Activated CD8-positive, alpha-beta memory T cell treated with anti-CD3 and anti-CD28 coated beads, Interleukin-2, amount 50 U/mL, for 1 hour (primary cell): ENCODE results near the gene SSBP3.
"Not testable (repeated sequence)": the region's sequence is repeated elsewhere in the genome, so short reads cannot be mapped to it uniquely, and the experiment has no call there.

Experiments
- DNase-seq: peaks from one replicate; pipeline ENCODE4 v3.0.0-alpha.2; 2020; ENCODE audit errors: extremely low read depth

Gene SSBP3

DNA sequence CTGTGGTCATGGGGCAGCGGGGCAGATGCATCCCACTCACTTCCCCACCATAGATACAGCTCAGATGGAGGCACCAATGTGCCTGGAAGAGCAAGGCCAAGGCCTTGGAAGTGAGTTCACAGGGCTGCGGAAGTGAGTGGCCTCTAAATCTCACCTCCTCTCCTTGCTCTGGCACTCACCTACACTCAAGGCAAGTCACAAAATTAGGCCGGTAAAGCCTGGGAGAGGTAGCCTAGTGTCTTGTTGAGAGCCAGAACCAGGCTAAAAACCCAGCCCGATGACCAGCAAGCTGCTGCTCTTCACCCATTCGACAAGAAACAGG, 57.5 kb downstream of the SSBP3 start:
- no peak for DNase-seq

DNA sequence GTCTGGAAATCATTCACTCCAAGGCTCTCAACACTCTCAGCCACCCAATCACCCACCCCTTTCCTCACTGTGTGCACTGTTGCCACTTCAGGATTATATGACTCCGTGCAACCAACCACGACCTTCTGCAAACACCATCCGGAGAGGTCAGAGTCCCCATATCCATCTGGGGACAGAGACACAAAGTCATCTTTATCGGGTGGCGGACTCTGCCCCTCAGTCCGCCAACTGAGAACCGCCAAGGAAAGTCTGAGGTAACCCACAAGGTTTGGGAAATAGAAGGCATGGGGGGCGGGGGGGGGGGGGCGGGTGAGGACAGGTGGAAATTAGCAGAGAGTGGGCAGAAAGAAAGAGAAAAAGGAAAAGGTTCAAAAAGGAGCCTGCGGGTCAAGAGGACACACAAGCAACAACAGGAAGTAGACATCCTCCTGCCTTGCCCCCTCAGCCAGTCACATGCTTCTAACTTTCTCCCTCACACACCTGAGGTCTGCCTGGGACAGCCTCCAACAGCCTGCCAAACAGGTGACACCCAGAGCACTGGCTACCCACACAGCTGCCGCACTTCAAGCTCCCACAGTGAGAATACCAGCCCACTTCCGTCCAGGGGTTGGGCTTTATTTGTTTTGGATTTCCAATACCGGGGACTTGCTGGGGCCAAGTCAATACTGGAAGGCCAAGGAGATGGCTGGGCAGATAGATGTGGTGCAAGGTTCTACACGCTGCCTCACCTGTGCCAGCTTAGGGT, 58.1 kb downstream of the SSBP3 start:
- DNase-seq: no peak

DNA sequence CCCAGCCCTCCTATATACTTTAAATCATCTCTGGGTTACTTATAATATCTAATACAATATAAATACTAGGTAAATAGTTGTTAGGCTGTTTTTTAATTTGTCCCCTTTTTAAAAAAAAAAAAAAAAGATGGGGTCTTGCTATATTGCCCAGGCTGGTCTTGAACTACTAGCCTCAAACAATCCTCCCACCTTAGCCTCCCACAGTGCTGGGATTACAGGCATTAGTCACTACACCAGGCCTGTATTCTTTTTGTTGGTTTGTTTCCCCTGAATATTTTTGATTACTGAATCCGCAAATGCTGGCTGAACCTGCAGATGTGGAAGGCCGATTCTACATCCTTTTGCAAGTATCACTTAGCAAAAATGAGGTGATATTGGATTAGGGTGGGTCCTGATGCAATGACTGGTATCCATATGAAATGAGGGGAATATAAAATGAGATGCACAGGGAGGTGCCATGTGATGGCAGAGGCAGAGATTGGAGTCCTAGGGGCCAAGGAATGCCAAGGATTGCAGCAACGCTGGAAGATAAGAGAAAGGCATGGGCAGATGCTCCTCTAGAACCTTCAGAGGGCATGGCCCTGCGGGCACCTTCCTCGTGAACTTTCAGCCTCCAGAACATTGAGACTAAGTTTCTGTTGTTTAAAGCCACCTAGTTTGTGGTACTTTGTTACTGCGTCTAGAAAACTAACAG, 58.8 kb downstream of the SSBP3 start:
- no peak for DNase-seq

DNA sequence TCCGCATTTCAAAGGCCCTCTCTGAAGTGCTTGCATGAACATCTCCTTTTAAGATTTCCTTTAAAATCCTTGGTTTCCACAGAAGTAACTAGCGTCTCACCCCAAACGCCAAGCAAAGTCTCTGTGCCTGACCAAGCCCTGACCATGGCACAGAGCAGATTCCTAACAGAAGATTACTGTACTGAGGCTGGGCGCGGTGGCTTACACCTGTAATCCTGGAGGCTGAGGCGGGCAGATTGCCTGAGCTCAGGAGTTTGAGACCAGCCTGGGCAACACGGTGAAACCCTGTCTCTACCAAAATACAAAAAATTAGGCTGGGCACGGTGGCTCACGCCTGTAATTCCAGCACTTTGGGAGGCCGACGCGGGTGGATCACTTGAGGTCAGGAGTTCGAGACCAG, 60.6 kb downstream of the SSBP3 start:
- not testable (repeated sequence) for DNase-seq

DNA sequence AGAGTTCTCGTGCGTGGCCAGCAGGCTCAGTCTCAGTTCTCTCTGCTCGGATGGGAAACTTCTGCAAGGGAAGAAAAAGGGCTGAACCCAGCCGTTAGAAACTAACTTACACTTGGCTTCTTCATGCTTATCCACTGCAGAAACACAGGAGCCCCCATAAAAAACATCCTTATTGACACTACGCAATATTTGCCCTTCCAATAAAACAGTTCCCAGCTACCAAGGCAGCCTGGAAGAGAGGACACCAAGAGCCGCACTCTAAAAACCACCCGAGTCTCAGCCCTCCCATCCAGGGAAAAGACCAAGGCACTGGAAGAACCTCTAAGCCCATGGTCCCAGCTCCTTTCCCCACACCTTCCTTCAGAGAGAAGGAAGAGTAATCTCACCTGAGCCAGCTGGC, 61.1 kb downstream of the SSBP3 start:
- no peak for DNase-seq

DNA sequence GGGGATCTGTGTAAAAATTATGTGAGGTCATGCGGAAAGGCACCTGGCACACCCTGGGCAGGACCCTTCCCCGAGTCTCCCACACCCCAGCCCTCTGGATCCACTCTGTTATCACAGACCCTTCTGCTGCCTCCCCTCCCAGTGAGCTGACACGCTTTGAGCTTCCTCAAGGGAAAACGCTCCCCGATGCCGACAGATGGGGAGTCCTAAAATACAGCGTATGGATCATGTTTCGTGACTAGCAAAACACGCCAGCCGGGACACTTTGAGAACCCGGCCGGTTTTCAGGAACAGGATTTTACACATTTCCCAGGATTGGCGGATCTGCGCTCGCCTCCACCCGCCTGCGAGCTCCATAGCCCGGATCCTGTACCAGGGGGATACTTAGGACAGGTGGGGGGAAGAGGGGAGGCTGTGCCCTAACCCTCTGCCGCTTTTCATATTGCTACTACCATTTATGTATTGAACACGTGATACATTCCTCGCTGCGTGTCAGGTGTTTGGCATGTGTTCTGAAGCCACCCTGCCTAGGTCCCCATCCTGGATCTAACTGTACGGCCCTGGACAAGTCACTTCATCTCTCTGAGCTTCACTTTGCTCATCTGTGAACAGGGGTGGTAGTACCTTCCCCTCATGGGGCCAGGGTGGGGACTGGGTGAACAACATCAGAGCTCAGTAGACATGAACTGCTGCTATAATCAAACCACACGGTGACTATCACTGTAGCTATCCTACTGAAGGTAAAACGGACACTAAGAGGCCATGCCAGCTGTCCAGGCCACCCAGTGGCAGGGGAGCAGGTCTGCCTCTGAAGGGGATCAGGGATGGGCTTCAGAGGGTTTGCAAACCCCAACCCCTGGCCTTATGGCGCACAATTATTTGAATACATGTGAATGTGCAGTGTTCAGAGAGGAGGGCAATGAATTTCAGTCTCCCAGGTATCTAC, 63.2 kb downstream of the SSBP3 start:
- DNase-seq: no peak

DNA sequence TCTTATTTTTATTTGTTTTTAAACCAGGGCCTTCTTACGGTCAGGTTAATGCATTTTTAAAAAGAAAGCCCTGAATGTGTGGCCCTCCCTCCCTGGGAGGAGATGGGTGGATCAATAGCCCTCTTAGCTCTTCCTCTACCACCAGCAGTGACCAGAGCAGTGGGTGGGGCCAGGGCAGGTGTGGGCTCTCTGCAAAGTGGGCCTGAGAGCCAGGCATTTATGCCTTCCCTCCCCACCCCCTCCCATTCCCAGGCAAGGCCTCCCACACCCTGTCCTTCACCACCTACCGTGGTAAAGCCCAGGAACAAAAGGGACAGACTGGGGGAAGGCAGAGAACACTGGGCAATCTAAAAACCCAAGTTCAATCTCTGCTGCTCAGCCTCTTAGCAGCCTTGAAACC, 63.9 kb downstream of the SSBP3 start:
- DNase-seq: no peak

DNA sequence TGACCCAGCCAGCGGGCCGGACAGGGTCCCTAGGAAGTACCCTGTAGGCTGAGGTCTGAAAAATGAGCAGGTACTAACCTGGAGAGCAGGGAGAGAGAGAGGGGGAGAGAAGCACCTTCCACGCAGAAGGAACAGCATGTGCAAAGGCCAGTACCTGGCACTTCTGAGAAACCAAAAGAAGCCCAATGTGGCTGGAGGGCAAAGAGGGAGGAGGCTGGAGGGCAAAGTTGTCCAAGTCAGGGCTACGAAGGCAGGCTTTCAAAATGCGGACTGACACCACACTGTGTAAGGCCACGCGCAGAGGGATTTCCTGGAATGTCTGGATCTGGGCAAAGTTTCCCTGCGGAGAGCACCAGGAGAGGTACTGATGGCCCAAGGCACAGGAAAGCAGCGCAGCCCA, 64.4 kb downstream of the SSBP3 start:
- DNase-seq: no peak

DNA sequence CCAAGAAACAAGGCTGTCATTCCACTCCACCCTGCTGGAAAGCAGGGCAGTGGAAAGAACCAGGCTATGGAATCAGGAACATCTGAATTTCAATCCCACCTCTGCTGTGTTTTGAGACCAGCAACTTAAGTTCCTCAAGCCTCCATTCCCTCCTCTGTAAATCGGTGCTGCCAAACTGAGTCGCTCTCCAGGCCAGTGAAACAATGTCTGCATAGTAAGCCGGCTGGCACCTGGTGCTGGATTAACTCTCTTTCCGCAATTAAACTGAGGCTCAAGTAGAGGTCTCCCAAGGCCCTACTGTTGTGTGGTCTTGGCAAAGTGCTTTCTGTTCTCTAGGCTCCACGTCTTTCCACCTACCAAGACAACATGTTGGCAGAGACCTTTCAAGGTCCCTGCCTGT, 65.3 kb downstream of the SSBP3 start:
- DNase-seq: no peak

DNA sequence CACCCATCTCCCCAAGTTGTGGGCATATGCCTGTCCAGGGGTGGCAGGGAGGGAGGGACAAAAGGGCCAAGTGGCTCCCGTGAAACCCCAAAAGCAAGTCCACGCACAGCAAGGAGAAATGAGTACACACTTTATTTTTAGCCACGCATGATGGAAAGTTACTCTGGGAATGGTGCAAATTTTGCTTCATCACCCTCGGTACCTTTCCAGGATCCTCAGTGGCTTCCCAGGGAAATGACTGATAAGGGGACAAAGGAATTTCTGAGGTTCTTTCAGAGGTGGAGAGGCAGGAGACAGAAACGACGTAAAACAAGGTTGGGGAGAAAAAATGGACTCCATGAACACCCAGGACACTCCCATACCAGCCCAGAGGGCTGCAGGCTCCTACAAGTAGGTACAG, 65.8 kb downstream of the SSBP3 start:
- DNase-seq: no peak

DNA sequence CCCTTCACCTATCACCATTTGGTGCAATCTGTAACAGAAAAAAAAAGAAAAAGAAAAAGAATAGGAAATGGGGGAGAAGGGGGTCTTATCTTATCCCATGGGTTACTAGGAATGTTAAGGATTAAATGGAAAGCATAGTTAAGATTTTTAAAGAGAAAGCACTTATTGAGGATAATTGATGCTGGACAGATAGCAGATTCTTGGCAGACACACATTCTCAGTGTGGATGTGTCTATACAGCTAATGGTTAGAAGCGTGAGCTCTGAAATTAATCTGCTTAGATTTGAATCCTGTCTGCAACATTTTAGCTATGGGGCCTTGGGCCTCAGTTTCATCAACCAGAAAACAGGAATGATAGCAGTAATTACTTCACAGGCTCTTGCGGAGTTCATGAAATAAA, 67.1 kb downstream of the SSBP3 start:
- no peak for DNase-seq

DNA sequence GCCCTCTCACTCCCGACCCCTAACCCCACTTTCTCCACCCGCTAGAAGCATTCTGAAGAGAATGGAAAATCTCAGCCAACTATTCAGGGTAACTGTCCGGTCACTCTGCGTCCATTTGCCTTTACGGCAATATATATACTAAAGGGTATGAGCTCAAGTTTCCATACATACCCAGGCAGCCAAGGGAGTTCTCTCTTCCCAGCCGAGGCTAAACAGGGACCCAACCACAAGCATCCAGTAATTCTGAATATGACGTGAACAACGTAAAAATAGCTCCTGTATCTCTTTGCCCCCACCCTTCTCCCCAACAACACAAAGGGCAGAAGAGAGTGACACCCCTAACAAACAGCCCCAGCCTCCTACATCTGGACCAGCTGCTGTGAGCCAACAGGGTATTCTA, 67.7 kb downstream of the SSBP3 start:
- no peak for DNase-seq

DNA sequence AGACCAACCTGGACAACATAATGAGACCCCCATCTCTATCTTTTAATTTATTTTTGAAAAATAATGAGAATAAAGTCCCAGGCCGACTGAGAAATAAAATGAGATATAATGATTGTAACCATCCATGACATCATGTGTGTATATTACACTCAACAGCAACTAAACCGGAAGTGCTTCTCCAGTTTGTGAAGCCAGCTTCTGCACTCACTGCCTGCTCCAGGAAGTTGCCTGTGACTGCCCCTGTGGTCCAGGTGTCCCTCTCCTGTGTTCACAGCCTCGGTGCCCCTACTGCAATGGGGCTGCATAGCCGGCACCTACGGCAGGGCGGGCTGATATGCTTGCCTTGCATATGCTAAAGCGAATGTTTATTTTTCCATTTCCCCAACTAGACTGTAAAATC, 68.3 kb downstream of the SSBP3 start:
- no peak for DNase-seq

DNA sequence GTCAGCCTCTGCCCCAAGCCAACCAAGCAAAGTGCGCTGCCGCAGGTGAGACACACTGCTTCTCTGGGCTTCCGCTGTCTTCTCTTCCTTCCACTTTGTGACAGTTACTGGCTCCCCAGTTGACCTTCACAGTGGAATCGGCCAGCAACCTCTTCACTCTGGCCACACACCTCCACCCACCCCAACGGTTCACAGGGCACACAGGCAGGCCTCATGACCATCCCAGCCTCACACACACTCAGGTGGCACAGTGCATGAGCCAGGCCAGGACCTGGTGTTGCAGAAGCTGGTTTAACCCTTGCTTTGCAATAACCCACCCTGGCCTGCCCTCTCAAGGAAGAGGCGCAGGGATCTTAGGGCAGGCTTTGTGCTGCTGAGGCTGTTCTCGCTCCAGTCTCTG, 69.2 kb downstream of the SSBP3 start:
- no peak for DNase-seq

DNA sequence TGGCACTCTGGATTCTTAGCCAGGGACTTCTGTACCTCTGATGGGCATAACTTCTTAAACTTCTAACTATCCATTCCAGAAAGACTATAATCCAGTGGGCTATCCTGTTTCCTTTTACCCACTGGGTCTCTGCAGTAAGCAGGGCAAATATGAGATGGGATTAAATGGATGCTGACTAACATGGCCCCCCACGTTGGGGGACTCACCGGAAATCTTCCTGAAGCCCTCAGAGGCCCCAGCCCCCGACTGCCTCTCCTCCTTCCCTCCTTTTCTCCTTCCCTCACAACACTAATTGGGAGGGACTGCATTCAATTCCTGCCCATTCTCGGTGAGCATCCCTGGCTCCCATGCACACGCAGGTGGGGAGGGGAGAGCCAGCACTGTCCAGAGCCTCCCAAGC, 70.1 kb downstream of the SSBP3 start:
- DNase-seq: no peak

DNA sequence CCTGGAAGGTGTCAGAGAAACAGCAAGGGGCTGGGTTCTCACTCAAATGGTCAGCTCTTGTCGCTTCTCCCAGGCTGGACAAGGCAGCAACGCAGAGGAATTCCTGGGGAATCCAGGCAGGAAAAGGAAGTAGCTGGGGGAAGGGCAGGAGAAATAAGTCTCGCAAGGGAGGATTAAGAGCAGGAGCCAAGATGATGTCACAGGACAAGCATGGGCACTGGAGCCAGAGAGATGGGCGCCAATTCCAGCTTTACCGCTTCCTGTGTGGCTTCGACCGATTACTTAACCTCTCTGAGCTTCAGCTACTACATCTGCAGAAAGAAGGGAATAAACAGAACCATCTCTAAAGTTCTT, 70.5 kb downstream of the SSBP3 start:
- no peak for DNase-seq

DNA sequence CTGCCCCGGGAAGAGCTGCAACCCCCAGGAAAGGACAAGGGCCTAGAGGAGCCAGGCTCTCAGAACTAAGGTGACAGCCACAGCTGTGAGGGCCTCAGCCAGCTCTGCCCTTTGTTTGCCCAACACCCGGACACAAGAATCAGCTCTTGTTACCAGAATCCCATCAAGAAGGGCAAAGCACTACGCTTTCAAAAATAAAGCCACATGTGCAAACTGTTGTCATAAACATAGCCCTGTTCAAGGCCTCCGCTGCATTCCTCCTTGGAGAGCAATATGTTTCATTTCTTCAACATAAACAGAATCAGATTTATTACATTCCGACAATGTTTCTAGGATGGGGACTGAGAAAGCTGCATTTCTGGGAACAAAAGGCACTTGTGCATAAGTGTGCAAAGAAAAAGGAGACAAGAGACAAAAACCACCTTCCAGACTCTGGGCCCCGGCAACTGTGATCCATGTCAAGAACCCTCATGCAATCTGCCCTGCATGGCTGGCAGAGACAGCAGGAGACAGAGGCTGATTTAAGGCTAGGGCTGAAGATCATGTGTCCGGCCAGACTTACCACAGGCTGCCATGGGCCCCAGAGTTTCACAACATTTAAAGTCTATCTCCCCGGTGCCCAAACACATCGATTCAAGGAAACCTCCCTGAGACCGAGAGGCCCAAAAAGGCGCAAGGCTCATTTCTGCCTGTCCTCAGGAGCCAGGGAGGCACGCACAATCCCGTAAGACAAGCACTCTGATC, 71.0 kb downstream of the SSBP3 start:
- DNase-seq: no peak

DNA sequence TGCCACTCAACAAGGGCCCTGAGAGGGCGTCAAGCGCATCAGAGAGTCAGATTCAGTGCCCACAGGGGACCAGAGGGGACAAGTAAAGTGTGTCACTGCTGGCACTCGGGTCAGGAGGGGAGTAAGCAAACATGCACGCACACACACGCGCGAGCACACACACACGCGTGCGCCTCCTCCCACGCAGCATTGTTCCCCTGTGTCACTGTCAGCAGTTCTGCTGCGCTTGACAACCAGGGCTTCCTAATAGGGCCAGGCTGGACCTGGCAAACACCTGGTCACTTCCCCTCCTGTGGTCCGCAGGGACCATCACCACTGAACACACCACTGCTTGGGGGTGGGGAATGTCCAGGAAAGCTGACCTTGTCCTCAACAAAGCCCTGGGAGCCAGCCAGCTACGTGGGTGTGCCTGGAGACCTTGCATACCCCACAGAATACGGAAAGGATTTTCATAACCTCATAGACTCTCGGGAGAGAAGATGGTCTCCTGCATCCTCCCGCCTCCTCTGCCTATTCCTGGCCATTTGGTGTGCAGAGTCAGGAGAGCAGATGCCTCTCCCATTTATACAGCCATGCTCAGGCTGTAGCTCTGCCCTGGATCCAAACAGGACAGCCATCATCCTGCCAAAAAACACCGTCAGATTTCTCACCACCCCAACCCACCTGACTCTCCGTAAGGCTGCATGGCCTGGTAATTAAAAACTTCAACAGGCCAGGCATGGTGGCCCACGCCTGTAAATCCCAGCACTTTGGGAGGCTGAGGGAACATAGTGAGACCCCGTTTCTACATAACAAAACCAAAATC, 73.2 kb downstream of the SSBP3 start:
- no peak for DNase-seq

DNA sequence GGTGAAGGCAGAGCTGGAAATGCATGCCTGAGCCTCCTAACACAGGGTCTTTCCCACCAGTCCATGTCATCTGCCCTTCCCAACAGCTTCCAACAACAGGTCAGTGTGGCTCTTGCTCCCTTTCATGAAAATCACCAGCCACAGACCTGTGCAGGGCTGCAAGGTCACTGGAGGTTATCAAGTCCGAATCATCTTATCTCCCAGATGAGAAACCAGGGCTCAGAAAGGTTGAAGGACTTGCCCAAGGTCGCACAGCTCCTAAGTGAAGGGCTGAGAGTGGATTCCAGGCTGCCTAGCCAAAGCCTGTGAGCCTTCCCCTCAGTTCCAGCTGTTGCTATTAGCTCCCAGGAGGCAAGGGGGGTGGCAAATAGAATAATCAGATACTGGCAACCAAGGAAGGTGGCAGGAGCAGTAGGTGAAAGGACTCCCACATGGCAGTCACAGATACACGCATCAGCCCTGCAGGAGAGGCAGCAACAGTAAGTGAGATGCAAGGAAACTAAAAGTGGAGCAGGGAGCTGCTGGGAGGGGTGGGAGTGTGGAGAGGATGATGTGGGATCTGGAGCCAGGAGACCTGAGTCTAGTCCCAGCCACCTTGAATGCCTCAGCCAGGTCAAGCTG, 74.2 kb downstream of the SSBP3 start:
- DNase-seq: no peak

DNA sequence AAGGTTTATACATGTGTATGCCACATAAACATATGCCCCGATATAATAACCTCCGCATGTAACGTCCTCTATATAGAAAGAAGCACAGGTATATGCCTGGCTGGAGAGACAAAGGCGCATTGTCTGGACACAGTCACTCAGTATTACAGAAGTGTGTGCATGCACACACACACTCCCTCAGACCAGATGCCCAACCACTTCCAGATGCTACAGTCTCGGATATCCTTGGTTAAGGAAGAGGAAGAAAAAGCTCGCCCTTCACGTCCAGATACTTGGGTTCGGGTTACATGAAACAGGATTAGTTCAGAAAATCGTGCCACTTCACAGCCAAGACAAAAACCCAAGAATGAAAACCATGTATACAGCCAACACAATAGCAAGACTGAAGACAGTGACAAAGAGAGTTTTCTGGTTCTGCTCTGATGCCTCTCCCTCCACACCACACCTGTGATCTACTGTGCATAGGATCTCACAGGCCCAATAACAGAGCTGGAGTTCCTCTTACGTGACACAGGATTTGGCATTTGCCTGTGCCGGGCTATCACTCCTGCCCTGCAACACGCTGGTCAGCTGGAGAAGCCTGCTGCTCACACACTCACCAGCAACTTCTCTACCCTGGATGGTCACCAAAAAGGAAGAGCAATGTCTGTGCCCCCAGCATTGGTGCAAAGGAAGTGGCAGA, 75.0 kb downstream of the SSBP3 start:
- DNase-seq: no peak
